Osteoblast (primary cell): ENCODE measurements around the gene NOS2. TPM values are rescaled to one million over a fixed set of nuclear protein-coding genes. Genes with fewer than 3 reads are reported as not detected.
"Not testable (repeated sequence)": the region's sequence is repeated elsewhere in the genome, so short reads cannot be mapped to it uniquely, and the experiment has no call there.

Experiments
- DNase-seq: peaks from one replicate; pipeline ENCODE4 v3.0.0; 2011; ENCODE audit warnings: low spot score, mixed read lengths; ENCODE audit not compliant: insufficient read length; ENCODE audit errors: missing footprints
- H2AFZ ChIP-seq: 2 replicates; pipeline ENCODE4 v1.6.0; 2011; ENCODE audit warnings: mild to moderate bottlenecking, low read length
- H3K27ac ChIP-seq: 2 replicates; pipeline ENCODE4 v1.5.1; 2011; ENCODE audit warnings: mild to moderate bottlenecking, low read depth, low read length, moderate library complexity
- H3K27me3 ChIP-seq: 2 replicates; pipeline ENCODE4 v1.6.0; 2012; ENCODE audit warnings: mild to moderate bottlenecking, control low read depth, inconsistent platforms, low read length, moderate library complexity; ENCODE audit not compliant: insufficient read depth
- H3K36me3 ChIP-seq: 2 replicates; pipeline ENCODE4 v1.5.1; 2011; ENCODE audit warnings: mild to moderate bottlenecking, low read length, control low read depth, moderate library complexity; ENCODE audit not compliant: insufficient read depth
- H3K4me1 ChIP-seq: 2 replicates; pipeline ENCODE4 v1.5.1; 2011; ENCODE audit warnings: mild to moderate bottlenecking, low read length, control low read depth, moderate library complexity; ENCODE audit not compliant: insufficient read depth
- H3K4me2 ChIP-seq: 2 replicates; pipeline ENCODE4 v1.6.0; 2011; ENCODE audit warnings: mild to moderate bottlenecking, low read length; ENCODE audit not compliant: insufficient read depth
- H3K4me3 ChIP-seq: fragments of 200-600 bp; sonication (generic); 3 replicates; pipeline ENCODE4 v1.5.1; 2012; ENCODE audit warnings: mild to moderate bottlenecking, low read length, inconsistent platforms; ENCODE audit not compliant: insufficient read depth
- H3K79me2 ChIP-seq: 2 replicates; pipeline ENCODE4 v1.6.0; 2012; ENCODE audit warnings: mild to moderate bottlenecking, low read length, control low read depth, inconsistent platforms; ENCODE audit not compliant: insufficient read depth
- H3K9me3 ChIP-seq: 2 replicates; pipeline ENCODE4 v1.5.1; 2011; ENCODE audit warnings: low read depth, low read length, control low read depth
- H4K20me1 ChIP-seq: 2 replicates; pipeline ENCODE4 v1.6.0; 2012; ENCODE audit warnings: mild to moderate bottlenecking, low read length, control low read depth; ENCODE audit not compliant: insufficient read depth
- CTCF ChIP-seq: IDR thresholded peaks from 2 replicates; pipeline ENCODE4 v1.5.1; 2011; ENCODE audit warnings: mild to moderate bottlenecking, low read depth, low read length, moderate library complexity; ENCODE audit errors: extremely low read depth
- total RNA-seq: library from RNA; depleted of rRNA; stranded (reverse); fragments of >200 nt; gene quantifications from 2 replicates; pipeline ENCODE4 v1.2.3, GENCODE V29; 2012

The NOS2 gene
- total RNA-seq, 1 donor = not detected

GRCh38 chr17:27752831-27753619 lies 47.3 kb downstream of the NOS2 start:
- not testable (repeated sequence) for H3K9me3 ChIP-seq, H3K4me1 ChIP-seq, H4K20me1 ChIP-seq, H3K4me3 ChIP-seq, H3K36me3 ChIP-seq, H3K79me2 ChIP-seq, H3K4me2 ChIP-seq, H3K27ac ChIP-seq, DNase-seq, H2AFZ ChIP-seq, H3K27me3 ChIP-seq

- no peak for TF ChIP-seq CTCF
- Histone ChIP-seq H3K36me3 (no peaks in the 10 kb centered on the region), H3K27me3 (no peaks in the 10 kb centered on the region), H3K79me2 (no peaks in the 10 kb centered on the region), H3K9me3 (no peaks in the 10 kb centered on the region), H3K4me3 (no peak overlapping the region), H3K27ac (no peak overlapping the region), H3K4me2 (no peak overlapping the region), H3K4me1 (no peaks in the 10 kb centered on the region), H4K20me1 (no peaks in the 10 kb centered on the region), H2AFZ (no peak overlapping the region)
- no peak for DNase-seq
Observed at GRCh38 chr17:27751622-27752490, 48.5 kb downstream of the NOS2 start.

- Histone ChIP-seq H3K9me3 (no peaks in the 10 kb centered on the region), H3K4me2 (no peak overlapping the region), H2AFZ (no peak overlapping the region), H3K4me3 (no peak overlapping the region), H3K27ac (no peak overlapping the region), H4K20me1 (no peaks in the 10 kb centered on the region), H3K27me3 (no peaks in the 10 kb centered on the region), H3K4me1 (no peaks in the 10 kb centered on the region), H3K79me2 (no peaks in the 10 kb centered on the region), H3K36me3 (no peaks in the 10 kb centered on the region)
- no peak for TF ChIP-seq CTCF
- no peak for DNase-seq
Observed at GRCh38 chr17:27751166-27751565, 49.2 kb downstream of the NOS2 start.

- not testable (repeated sequence) for H3K4me3 ChIP-seq, H3K9me3 ChIP-seq, H3K79me2 ChIP-seq, H3K27ac ChIP-seq, H3K4me2 ChIP-seq, H2AFZ ChIP-seq, DNase-seq, H3K36me3 ChIP-seq, H4K20me1 ChIP-seq, H3K27me3 ChIP-seq, H3K4me1 ChIP-seq
Observed at GRCh38 chr17:27749562-27750150, 50.7 kb downstream of the NOS2 start.
